ENCODE measurements around the gene SLC38A10.

SLC38A10 gene

GRCh38 chr17:81334391-81334901 lies 39.3 kb upstream of the SLC38A10 start:
- no peak overlapping the region for H3K4me3 Mint-ChIP-seq
- no peaks in the 10 kb centered on the region for H3K9me3 Mint-ChIP-seq
- no peaks in the 10 kb centered on the region for H3K4me1 Mint-ChIP-seq (ENCODE audit: low read depth)
- H3K27ac Mint-ChIP-seq: no peak overlapping the region
- peaks cover 23% of the 10 kb centered on the region for H3K27me3 Mint-ChIP-seq
- H3K36me3 Mint-ChIP-seq (ENCODE audit: low read depth): no peaks in the 10 kb centered on the region

- Mint-ChIP-seq H3K9me3 (no peaks in the 10 kb centered on the region), H3K27me3 (peaks cover 17% of the 10 kb centered on the region), H3K4me1 (ENCODE audit: low read depth) (no peaks in the 10 kb centered on the region), H3K4me3 (no peak overlapping the region), H3K27ac (no peak overlapping the region), H3K36me3 (ENCODE audit: low read depth) (no peaks in the 10 kb centered on the region)
Observed at GRCh38 chr17:81333616-81334368, 38.7 kb upstream of the SLC38A10 start.

- no peaks in the 10 kb centered on the region for H3K4me1 Mint-ChIP-seq (ENCODE audit: low read depth)
- H3K9me3 Mint-ChIP-seq: no peaks in the 10 kb centered on the region
- H3K27me3 Mint-ChIP-seq: peaks cover 11% of the 10 kb centered on the region
- H3K36me3 Mint-ChIP-seq (ENCODE audit: low read depth): no peaks in the 10 kb centered on the region
- no peak overlapping the region for H3K4me3 Mint-ChIP-seq
- no peak overlapping the region for H3K27ac Mint-ChIP-seq
Observed at GRCh38 chr17:81332914-81333528, 37.9 kb upstream of the SLC38A10 start.

GRCh38 chr17:81332118-81332834 lies 37.2 kb upstream of the SLC38A10 start:
- H3K27ac Mint-ChIP-seq: no peak overlapping the region
- no peaks in the 10 kb centered on the region for H3K9me3 Mint-ChIP-seq
- H3K27me3 Mint-ChIP-seq: peaks cover 11% of the 10 kb centered on the region
- H3K36me3 Mint-ChIP-seq (ENCODE audit: low read depth): no peaks in the 10 kb centered on the region
- no peaks in the 10 kb centered on the region for H3K4me1 Mint-ChIP-seq (ENCODE audit: low read depth)
- no peak overlapping the region for H3K4me3 Mint-ChIP-seq

- Mint-ChIP-seq H3K4me3 (no peak overlapping the region), H3K4me1 (ENCODE audit: low read depth) (no peaks in the 10 kb centered on the region), H3K9me3 (no peaks in the 10 kb centered on the region), H3K36me3 (ENCODE audit: low read depth) (no peaks in the 10 kb centered on the region), H3K27ac (no peak overlapping the region), H3K27me3 (peaks cover 11% of the 10 kb centered on the region)
Observed at GRCh38 chr17:81331527-81332043, 36.5 kb upstream of the SLC38A10 start.

GRCh38 chr17:81330884-81331245 lies 35.8 kb upstream of the SLC38A10 start:
- no peak overlapping the region for H3K27ac Mint-ChIP-seq
- no peaks in the 10 kb centered on the region for H3K4me1 Mint-ChIP-seq (ENCODE audit: low read depth)

GRCh38 chr17:81329927-81330883 lies 35.1 kb upstream of the SLC38A10 start:
- no peaks in the 10 kb centered on the region for H3K9me3 Mint-ChIP-seq
- H3K4me3 Mint-ChIP-seq: no peak overlapping the region
- H3K36me3 Mint-ChIP-seq (ENCODE audit: low read depth): no peaks in the 10 kb centered on the region
- no peaks in the 10 kb centered on the region for H3K4me1 Mint-ChIP-seq (ENCODE audit: low read depth)
- H3K27me3 Mint-ChIP-seq: peaks cover 8% of the 10 kb centered on the region
- H3K27ac Mint-ChIP-seq: no peak overlapping the region

More at GRCh38 chr17:81330884-81331245, 35.8 kb upstream of the SLC38A10 start:
- peaks cover 11% of the 10 kb centered on the region for H3K27me3 Mint-ChIP-seq
- no peak overlapping the region for H3K4me3 Mint-ChIP-seq
- H3K9me3 Mint-ChIP-seq: no peaks in the 10 kb centered on the region
- no peaks in the 10 kb centered on the region for H3K36me3 Mint-ChIP-seq (ENCODE audit: low read depth)

- no peak overlapping the region for H3K27ac Mint-ChIP-seq
- no peaks in the 10 kb centered on the region for H3K36me3 Mint-ChIP-seq (ENCODE audit: low read depth)
- H3K9me3 Mint-ChIP-seq: no peaks in the 10 kb centered on the region
- no peak overlapping the region for H3K4me3 Mint-ChIP-seq
- H3K27me3 Mint-ChIP-seq: peaks cover 8% of the 10 kb centered on the region
- H3K4me1 Mint-ChIP-seq (ENCODE audit: low read depth): no peaks in the 10 kb centered on the region
Observed at GRCh38 chr17:81328978-81329926, 34.1 kb upstream of the SLC38A10 start.

- no peaks in the 10 kb centered on the region for H3K9me3 Mint-ChIP-seq
- H3K4me3 Mint-ChIP-seq: no peak overlapping the region
- no peak overlapping the region for H3K27ac Mint-ChIP-seq
- no peaks in the 10 kb centered on the region for H3K4me1 Mint-ChIP-seq (ENCODE audit: low read depth)
- H3K27me3 Mint-ChIP-seq: peaks cover 8% of the 10 kb centered on the region
- H3K36me3 Mint-ChIP-seq (ENCODE audit: low read depth): no peaks in the 10 kb centered on the region
Observed at GRCh38 chr17:81328489-81328888, 33.4 kb upstream of the SLC38A10 start.

GRCh38 chr17:81325714-81326358 lies 30.7 kb upstream of the SLC38A10 start:
- Mint-ChIP-seq H3K4me3 (no peak overlapping the region), H3K27ac (no peak overlapping the region), H3K27me3 (no peaks in the 10 kb centered on the region), H3K36me3 (ENCODE audit: low read depth) (no peaks in the 10 kb centered on the region), H3K4me1 (ENCODE audit: low read depth) (no peaks in the 10 kb centered on the region), H3K9me3 (no peaks in the 10 kb centered on the region)

GRCh38 chr17:81324851-81325713 lies 30.0 kb upstream of the SLC38A10 start:
- Mint-ChIP-seq H3K4me1 (ENCODE audit: low read depth) (no peaks in the 10 kb centered on the region), H3K36me3 (ENCODE audit: low read depth) (no peaks in the 10 kb centered on the region), H3K9me3 (no peaks in the 10 kb centered on the region), H3K4me3 (no peak overlapping the region), H3K27me3 (no peaks in the 10 kb centered on the region), H3K27ac (no peak overlapping the region)

- Mint-ChIP-seq H3K4me1 (ENCODE audit: low read depth) (no peaks in the 10 kb centered on the region), H3K27me3 (no peaks in the 10 kb centered on the region), H3K27ac (no peak overlapping the region), H3K36me3 (ENCODE audit: low read depth) (no peaks in the 10 kb centered on the region), H3K9me3 (no peaks in the 10 kb centered on the region), H3K4me3 (no peak overlapping the region)
Observed at GRCh38 chr17:81324177-81324850, 29.2 kb upstream of the SLC38A10 start.
